Mesendoderm (in vitro differentiated cells): ENCODE data around the gene ADGRF1.
"Not testable (repeated sequence)": the region's sequence is repeated elsewhere in the genome, so short reads cannot be mapped to it uniquely, and the experiment has no call there.

ENCODE experiments used
- DNase-seq: peaks from one replicate; pipeline ENCODE4 v3.0.0; 2013
- H2AK5ac ChIP-seq: 2 replicates; pipeline ENCODE4 v1.6.1; 2013; ENCODE audit warnings: low read length, inconsistent platforms
- H2BK120ac ChIP-seq: 2 replicates; pipeline ENCODE4 v1.6.1; 2013; ENCODE audit warnings: low read depth, mild to moderate bottlenecking, low read length, moderate library complexity, mixed read lengths
- H2BK15ac ChIP-seq: replicated peaks from 2 replicates; pipeline ENCODE4 v1.6.1; 2013; ENCODE audit warnings: low read depth, mild to moderate bottlenecking, moderate library complexity
- H2BK5ac ChIP-seq: 2 replicates; pipeline ENCODE4 v1.6.1; 2013; ENCODE audit warnings: low read length, inconsistent platforms
- H3K18ac ChIP-seq: 2 replicates; pipeline ENCODE4 v1.6.1; 2013; ENCODE audit warnings: mild to moderate bottlenecking, low read length, mixed read lengths
- H3K23ac ChIP-seq: one replicate; pipeline ENCODE4 v1.6.1; 2013; ENCODE audit warnings: low read length
- H3K27ac ChIP-seq: 2 replicates; pipeline ENCODE4 v1.5.1; 2013; ENCODE audit warnings: low read depth, mild to moderate bottlenecking, inconsistent platforms, low read length, moderate library complexity
- H3K27me3 ChIP-seq: 2 replicates; pipeline ENCODE4 v1.6.1; 2013; ENCODE audit warnings: low read length, control low read depth, mild to moderate bottlenecking, inconsistent platforms; ENCODE audit not compliant: insufficient read depth, poor library complexity
- H3K36me3 ChIP-seq: 2 replicates; pipeline ENCODE4 v1.6.1; 2013; ENCODE audit warnings: low read length, inconsistent platforms; ENCODE audit not compliant: control insufficient read depth, insufficient read depth
- H3K4ac ChIP-seq: one replicate; pipeline ENCODE4 v1.6.1; 2013; ENCODE audit warnings: low read depth, mild to moderate bottlenecking, low read length, moderate library complexity
- H3K4me1 ChIP-seq: 2 replicates; pipeline ENCODE4 v1.6.1; 2013; ENCODE audit warnings: low read depth, low read length, inconsistent platforms; ENCODE audit not compliant: control insufficient read depth
- H3K4me2 ChIP-seq: 2 replicates; pipeline ENCODE4 v1.6.1; 2013; ENCODE audit warnings: low read length
- H3K4me3 ChIP-seq: 2 replicates; pipeline ENCODE4 v1.5.1; 2013; ENCODE audit warnings: mild to moderate bottlenecking, low read length
- H3K56ac ChIP-seq: one replicate; pipeline ENCODE4 v1.6.1; 2013; ENCODE audit warnings: low read length
- H3K79me1 ChIP-seq: 2 replicates; pipeline ENCODE4 v1.6.1; 2013; ENCODE audit warnings: low read length, inconsistent platforms
- H3K79me2 ChIP-seq: 2 replicates; pipeline ENCODE4 v1.6.1; 2013; ENCODE audit warnings: mild to moderate bottlenecking, low read length; ENCODE audit not compliant: control insufficient read depth, insufficient read depth
- H3K9ac ChIP-seq: 2 replicates; pipeline ENCODE4 v1.6.1; 2013; ENCODE audit warnings: low read length, inconsistent platforms
- H4K5ac ChIP-seq: one replicate; pipeline ENCODE4 v1.6.1; 2013; ENCODE audit warnings: low read length
- H4K8ac ChIP-seq: one replicate; pipeline ENCODE4 v1.6.1; 2013; ENCODE audit warnings: low read depth, mild to moderate bottlenecking, control low read depth, low read length, moderate library complexity
- WGBS: extraction: QIAGEN DNeasy Blood & Tissue Kit; methylation state at CpG from one replicate; pipeline ENCODE4 v1.1.7; 2013; ENCODE audit warnings: low lambda C conversion rate, missing lambda C conversion rate; ENCODE audit not compliant: insufficient coverage; ENCODE audit errors: extremely low coverage; 5-methylcytosine and 5-hydroxymethylcytosine counted together

The ADGRF1 gene

GRCh38 chr6:47061309-47062300, 19.5 kb upstream of the ADGRF1 start:
- H3K79me2 ChIP-seq = no peaks in the 10 kb centered on the region
- no peak overlapping the region for H3K27ac ChIP-seq
- no peaks in the 10 kb centered on the region for H3K36me3 ChIP-seq
- H4K8ac ChIP-seq = no peak overlapping the region
- no peak for DNase-seq
- H2BK15ac ChIP-seq = no peak overlapping the region
- no peak overlapping the region for H3K18ac ChIP-seq
- no peak overlapping the region for H4K5ac ChIP-seq
- H3K4me1 ChIP-seq = no peaks in the 10 kb centered on the region
- H3K56ac ChIP-seq = no peak overlapping the region
- H3K79me1 ChIP-seq = no peaks in the 10 kb centered on the region
- no peak overlapping the region for H2BK120ac ChIP-seq
- no peak overlapping the region for H2AK5ac ChIP-seq
- no peak overlapping the region for H3K23ac ChIP-seq
- no CpG with 5 or more reads among the region's 5 CpGs for WGBS
- H3K27me3 ChIP-seq = no peaks in the 10 kb centered on the region
- no peak overlapping the region for H2BK5ac ChIP-seq
- no peak overlapping the region for H3K9ac ChIP-seq
- H3K4me2 ChIP-seq = no peak overlapping the region
- H3K4me3 ChIP-seq = no peak overlapping the region
- H3K4ac ChIP-seq = no peak overlapping the region

GRCh38 chr6:47059216-47059885, 17.2 kb upstream of the ADGRF1 start:
- Histone ChIP-seq H2BK15ac (no peak overlapping the region), H3K4ac (no peak overlapping the region), H4K8ac (no peak overlapping the region), H2BK120ac (no peak overlapping the region), H2AK5ac (no peak overlapping the region), H2BK5ac (no peak overlapping the region), H4K5ac (no peak overlapping the region), H3K18ac (no peak overlapping the region), H3K27ac (no peak overlapping the region), H3K36me3 (no peaks in the 10 kb centered on the region), H3K56ac (no peak overlapping the region), H3K4me2 (no peak overlapping the region), H3K79me1 (no peaks in the 10 kb centered on the region), H3K4me1 (no peaks in the 10 kb centered on the region), H3K9ac (no peak overlapping the region), H3K23ac (no peak overlapping the region), H3K79me2 (no peaks in the 10 kb centered on the region), H3K27me3 (no peaks in the 10 kb centered on the region), H3K4me3 (no peak overlapping the region)
- WGBS = no CpG with 5 or more reads among the region's 5 CpGs
- no peak for DNase-seq

GRCh38 chr6:47057830-47058540, 15.9 kb upstream of the ADGRF1 start:
- no peak overlapping the region for H4K8ac ChIP-seq
- H3K4ac ChIP-seq = no peak overlapping the region
- H3K79me2 ChIP-seq = no peaks in the 10 kb centered on the region
- no peaks in the 10 kb centered on the region for H3K79me1 ChIP-seq
- H3K23ac ChIP-seq = no peak overlapping the region
- no peak overlapping the region for H3K4me3 ChIP-seq
- no CpG with 5 or more reads among the region's 1 CpG for WGBS
- H4K5ac ChIP-seq = no peak overlapping the region
- no peak overlapping the region for H2BK120ac ChIP-seq
- H2BK5ac ChIP-seq = no peak overlapping the region
- no peak for DNase-seq
- H3K27me3 ChIP-seq = no peaks in the 10 kb centered on the region
- no peak overlapping the region for H3K18ac ChIP-seq
- no peak overlapping the region for H3K9ac ChIP-seq
- no peak overlapping the region for H2AK5ac ChIP-seq
- no peak overlapping the region for H3K27ac ChIP-seq
- H3K4me2 ChIP-seq = no peak overlapping the region
- no peaks in the 10 kb centered on the region for H3K4me1 ChIP-seq
- no peak overlapping the region for H2BK15ac ChIP-seq
- no peaks in the 10 kb centered on the region for H3K36me3 ChIP-seq
- H3K56ac ChIP-seq = no peak overlapping the region

GRCh38 chr6:47056832-47057231, 14.7 kb upstream of the ADGRF1 start:
- H2BK5ac ChIP-seq = no peak overlapping the region
- no peak overlapping the region for H2BK120ac ChIP-seq
- no peak overlapping the region for H3K27ac ChIP-seq
- H2BK15ac ChIP-seq = no peak overlapping the region
- H3K56ac ChIP-seq = no peak overlapping the region
- H3K23ac ChIP-seq = no peak overlapping the region
- no peak overlapping the region for H3K4ac ChIP-seq
- no peaks in the 10 kb centered on the region for H3K36me3 ChIP-seq
- no peak overlapping the region for H3K18ac ChIP-seq
- no CpG with 5 or more reads among the region's 2 CpGs for WGBS
- H3K79me1 ChIP-seq = no peaks in the 10 kb centered on the region
- no peak overlapping the region for H2AK5ac ChIP-seq
- DNase-seq = no peak
- no peak overlapping the region for H3K4me3 ChIP-seq
- no peak overlapping the region for H3K9ac ChIP-seq
- H3K79me2 ChIP-seq = no peaks in the 10 kb centered on the region
- no peaks in the 10 kb centered on the region for H3K27me3 ChIP-seq
- H3K4me2 ChIP-seq = no peak overlapping the region
- H4K5ac ChIP-seq = no peak overlapping the region
- no peaks in the 10 kb centered on the region for H3K4me1 ChIP-seq
- H4K8ac ChIP-seq = no peak overlapping the region

- not testable (repeated sequence) for H3K9ac ChIP-seq
- no CpG with 5 or more reads among the region's 2 CpGs for WGBS
Observed at GRCh38 chr6:47054302-47054701, 12.2 kb upstream of the ADGRF1 start.

More at GRCh38 chr6:47054302-47054701, 12.2 kb upstream of the ADGRF1 start:
- H3K4ac ChIP-seq, H3K79me2 ChIP-seq, H3K4me1 ChIP-seq, H3K27me3 ChIP-seq, H2BK15ac ChIP-seq, H2AK5ac ChIP-seq, H3K23ac ChIP-seq, H2BK120ac ChIP-seq, H3K27ac ChIP-seq, H3K36me3 ChIP-seq, H3K18ac ChIP-seq, H3K4me2 ChIP-seq, DNase-seq, H4K8ac ChIP-seq, H4K5ac ChIP-seq, H3K56ac ChIP-seq, H2BK5ac ChIP-seq, H3K4me3 ChIP-seq, H3K79me1 ChIP-seq: not testable (repeated sequence)
